Forelimb muscle (tissue), 1 donor: ENCODE results near the gene KLF1. TPM values are rescaled to one million over a fixed set of nuclear protein-coding genes. Genes with fewer than 3 reads are reported as not detected.
"Not testable (repeated sequence)": the region's sequence is repeated elsewhere in the genome, so short reads cannot be mapped to it uniquely, and the experiment has no call there.

Experiments
- DNase-seq: peaks from one replicate; pipeline ENCODE4 v3.0.0-alpha.2; 2013; ENCODE audit warnings: low read depth
- polyA plus RNA-seq: library from polyadenylated mRNA; unstranded; fragments of 120-200 nt; gene quantifications from one replicate; pipeline ENCODE4 v1.2.1, GENCODE V29; 2013; ENCODE audit not compliant: insufficient read length

Gene KLF1
- 0.42 TPM for polyA plus RNA-seq

DNA sequence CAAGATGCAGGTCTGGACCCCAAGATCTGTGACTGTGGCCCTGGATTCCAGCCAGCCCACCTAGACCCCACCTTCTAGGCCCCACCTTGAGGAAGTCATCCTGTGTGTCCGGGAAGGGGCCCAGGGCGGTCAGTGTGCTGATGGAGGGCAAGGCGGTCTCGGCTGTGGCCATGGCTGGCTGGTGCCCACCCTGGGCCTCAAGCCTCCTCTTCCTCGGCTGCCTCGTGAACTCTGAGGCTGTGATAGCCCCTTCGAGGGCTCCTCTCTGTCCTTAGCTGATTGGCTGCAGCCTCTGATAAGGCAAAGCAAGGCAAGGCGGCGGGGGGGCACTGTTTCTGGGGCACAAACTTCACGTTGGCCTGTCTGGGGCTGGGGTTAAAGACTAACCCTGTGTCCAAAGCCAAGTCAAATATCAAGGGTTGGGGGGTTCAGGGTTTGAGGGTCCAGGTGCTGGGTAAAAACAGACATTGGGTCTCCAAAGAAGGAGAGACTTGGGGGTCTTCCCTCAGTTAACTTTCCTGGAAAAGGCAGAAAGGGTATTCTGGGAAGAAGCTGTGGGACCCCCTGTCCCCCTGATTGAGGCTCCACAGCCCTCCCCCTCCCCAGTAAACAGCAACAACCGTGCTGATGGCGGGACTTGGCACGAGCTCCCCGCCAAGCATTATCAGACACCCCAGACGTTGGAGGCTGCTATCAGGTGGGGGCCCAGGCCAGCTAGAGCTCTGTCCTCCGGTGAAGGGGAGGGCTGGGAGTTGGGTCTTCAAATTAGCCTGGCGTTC, at the start of gene KLF1:
KLF1 (minus strand) TSS at position 233 of the 779 bp plus-strand sequence; CDS start at position 172, 61 bp downstream.
- DNase-seq = no peak

DNA sequence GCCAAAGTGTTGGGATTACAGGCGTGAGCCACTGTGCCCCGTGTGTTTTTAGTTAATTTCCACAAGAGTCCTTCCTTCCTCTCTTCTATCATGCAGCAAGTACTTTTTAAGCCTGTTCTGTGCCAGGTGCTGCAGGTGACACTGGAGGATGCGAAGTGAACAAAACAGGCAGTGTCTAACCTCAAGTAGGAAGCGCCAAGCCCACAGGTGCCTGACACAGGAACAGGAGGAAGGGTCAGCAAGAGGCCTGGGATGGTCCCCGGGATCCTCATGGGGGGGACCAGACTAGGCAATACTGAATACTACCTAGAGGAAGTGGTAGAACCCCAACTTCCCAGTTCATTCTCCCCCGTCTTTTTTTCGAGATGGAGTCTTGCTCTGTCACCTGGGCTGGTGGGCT, 49.6 kb upstream of the KLF1 start:
- DNase-seq = no peak

GRCh38 chr19:12935071-12935470, 48.1 kb upstream of the KLF1 start:
- DNase-seq = no peak

GRCh38 chr19:12933287-12934072, 46.5 kb upstream of the KLF1 start, which contains the start of gene FARSA:
FARSA (minus strand) TSS chr19:12933711; CDS start chr19:12933696, 15 bp downstream.
- no peak for DNase-seq

DNA sequence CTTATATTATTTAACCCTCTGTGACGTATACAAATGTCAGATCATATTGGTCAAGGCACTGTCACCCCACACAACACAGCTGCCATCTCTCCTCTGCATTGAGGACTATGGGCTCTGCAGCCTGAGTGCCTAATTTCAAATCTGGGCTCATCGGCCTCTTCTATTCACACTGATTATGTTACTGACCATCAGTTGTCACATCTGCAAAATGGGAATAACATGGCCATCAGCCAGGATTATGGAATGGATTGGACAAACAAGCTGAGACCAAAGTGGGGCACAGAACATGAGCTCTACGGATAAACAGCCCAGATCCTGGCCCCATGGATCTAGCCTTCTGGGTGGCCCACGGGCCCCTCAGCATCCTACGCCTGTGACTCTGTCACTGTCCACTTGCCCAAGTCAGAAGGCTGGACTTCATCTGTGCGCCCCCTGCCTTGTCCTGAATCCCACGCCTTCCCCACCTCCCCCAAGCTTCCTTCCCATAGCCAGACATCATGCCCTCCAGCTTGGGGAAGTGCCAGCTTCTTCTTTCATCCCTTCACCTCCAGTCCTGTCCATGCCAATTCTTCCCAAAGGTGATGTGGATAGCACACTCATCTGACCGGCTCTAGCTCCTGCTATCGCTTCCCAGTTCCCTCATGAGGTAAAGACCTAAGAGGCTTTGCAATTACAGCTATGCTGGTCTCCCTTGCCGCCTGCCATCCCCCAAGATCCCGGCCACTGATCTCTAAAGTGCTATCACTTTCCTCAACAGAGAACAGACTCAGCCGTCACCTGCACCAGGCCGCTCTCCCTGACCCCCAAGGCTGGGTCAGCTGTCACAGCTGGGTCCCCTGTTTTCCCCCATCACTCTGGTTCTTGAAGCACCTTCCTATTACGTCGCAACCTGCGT, 45.6 kb upstream of the KLF1 start:
- DNase-seq = no peak

DNA sequence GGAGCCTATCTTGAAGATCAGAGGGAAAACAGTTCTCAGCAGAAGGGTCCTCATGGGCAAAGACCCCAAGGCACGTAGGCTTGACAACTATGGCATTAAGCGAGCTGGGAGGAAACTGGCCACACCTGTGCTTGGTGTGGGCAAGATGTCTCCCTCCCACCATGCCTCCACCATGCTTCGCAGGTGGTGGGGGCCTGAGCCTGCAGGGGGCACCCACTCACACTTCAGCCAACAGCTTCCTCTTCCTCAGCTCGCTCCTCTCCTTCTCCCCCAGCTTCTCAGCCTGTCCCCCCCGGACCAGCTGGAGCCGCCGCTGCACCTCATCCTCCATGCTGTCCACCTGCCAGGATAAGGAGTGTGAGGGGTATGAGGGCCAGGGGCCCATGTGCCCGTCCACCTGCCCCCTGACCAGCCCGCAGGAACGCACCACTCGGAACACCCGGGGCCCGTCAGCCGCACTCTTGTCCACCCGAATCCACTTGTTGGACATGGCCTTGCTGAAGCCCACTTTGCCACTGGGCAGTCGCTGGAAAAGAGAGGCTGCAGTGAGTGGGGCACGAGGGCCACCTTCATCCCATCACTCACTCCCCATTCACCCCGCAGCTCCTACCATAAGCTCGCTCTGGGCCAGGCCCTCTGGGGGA, 43.1 kb upstream of the KLF1 start:
- DNase-seq = no peak

GRCh38 chr19:12924621-12925310, 37.8 kb upstream of the KLF1 start:
- DNase-seq = no peak

GRCh38 chr19:12922959-12923358, 36.0 kb upstream of the KLF1 start:
- no peak for DNase-seq

- DNase-seq = no peak
These were observed 34.0 kb upstream of the KLF1 start for GRCh38 chr19:12921047-12921446.

- no peak for DNase-seq
These were observed 31.3 kb upstream of the KLF1 start for GRCh38 chr19:12918253-12918652.

DNA sequence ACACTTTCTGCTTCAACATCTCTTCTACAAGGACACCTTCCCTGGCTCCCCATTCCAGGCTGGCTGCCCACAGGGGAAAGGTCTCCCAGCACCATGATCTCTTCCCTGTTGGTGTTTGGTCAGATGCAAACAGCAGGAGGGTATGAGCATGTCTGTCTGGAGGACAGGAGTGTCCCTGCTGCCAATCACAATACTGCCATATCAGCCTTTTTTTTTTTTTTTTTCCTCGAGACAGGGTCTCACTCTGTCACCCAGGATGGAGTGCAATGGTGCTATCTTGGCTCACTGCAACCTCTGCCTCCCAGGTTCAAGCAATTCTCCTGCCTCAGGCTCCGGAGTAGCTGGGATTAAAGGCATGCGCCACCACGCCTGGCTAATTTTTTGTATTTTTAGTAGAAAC, 28.9 kb upstream of the KLF1 start:
- not testable (repeated sequence) for DNase-seq

DNA sequence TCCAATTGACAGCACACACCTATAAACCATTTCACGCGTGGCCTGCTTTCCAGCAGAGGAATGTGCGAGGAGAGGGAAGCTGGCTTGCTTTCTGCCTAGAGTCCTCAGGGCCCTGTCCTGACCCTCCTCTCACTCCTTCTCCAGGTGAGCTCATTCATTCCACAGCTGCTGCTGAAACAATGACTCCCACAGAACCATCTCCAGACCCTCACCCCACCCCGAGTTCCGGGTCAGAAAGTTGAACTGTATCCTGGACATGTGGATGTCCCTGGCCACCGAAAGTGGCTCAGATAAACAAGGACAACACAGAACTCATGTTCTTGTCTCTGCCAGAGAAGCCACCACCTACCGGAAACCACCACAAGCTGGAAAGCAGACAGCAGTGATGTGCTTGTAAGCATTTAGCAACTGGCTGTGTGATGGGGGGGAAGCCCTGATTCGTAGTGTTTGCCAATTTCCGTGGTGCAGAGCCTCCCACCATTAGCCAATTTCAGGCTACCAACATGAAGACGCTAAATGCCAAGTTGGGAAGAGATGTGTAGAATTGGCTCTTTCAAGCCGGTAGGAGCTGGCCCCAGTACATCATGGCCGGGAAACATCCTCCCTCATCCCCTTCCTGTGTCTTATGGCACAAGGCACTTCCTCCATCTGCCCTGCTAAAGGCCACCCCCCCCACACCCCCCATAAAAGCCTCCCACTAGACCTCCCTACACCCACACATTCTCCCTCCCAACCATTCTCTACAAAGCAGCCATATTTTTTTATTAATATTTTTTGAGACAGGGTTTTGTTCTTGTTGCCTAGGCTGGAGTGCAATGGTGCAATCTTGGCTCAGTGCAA, 27.1 kb upstream of the KLF1 start:
- no peak for DNase-seq

DNA sequence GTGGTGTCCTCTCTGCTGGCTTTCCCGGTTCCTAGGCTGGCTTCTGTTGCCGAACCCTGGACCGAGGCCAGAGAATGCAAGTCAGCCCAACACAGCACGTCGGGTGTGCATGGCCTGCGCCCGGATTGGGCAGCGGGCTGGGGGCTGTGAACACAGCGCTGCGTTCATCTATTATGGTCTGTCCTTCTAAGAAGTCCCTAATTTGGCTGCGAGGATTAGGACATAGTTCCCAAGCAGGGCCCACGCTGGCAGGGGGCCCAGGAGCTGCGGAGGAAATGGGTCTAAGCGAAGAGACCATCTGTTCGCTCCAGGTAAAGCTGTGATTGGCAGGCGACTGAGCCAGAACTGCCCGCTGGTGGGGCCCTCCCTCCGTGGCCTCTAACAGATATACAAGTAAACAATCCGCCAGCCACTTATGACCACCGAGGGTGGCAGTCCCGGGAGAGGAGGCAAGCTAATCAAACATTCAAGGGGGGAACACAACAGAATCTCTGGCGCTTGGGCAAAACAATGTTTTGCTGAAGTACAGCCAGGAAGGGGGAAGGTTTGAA, 26.1 kb upstream of the KLF1 start:
- no peak for DNase-seq

- no peak for DNase-seq
These were observed 25.6 kb upstream of the KLF1 start for GRCh38 chr19:12912571-12912970.

- no peak for DNase-seq
These were observed 20.2 kb upstream of the KLF1 start for GRCh38 chr19:12907166-12907565.

DNA sequence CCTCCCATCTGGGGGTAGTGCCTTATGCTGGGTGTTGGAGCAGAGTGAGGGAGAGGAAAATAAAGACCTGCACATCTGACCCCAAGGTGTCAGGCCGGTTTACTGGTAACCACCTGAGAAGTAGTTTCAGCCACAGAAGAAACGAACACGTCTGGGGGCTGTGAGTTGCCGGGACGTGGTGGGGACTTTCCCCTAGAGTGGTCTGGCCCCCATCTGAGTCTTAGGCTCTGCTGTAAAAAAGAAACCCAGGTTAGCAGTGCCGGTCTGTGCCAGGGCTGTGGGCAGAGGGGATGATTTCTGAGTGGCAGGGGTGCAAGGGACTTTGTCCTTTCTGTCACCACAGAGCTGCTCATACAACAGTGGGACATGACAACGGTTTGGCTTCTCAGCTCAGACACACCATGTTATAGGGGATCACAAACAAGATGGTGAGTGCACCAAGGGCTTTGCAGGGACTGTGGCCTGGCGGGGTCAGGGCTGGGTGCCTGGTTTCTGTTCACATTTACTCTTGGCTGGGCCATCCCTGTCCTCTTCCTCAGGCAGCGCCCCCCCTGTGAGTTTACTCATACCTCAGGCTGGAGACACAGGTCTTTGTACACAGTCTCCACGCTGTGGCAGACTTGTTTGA, 13.0 kb upstream of the KLF1 start:
- DNase-seq = no peak

GRCh38 chr19:12896460-12896859, 9.5 kb upstream of the KLF1 start:
- no peak for DNase-seq

DNA sequence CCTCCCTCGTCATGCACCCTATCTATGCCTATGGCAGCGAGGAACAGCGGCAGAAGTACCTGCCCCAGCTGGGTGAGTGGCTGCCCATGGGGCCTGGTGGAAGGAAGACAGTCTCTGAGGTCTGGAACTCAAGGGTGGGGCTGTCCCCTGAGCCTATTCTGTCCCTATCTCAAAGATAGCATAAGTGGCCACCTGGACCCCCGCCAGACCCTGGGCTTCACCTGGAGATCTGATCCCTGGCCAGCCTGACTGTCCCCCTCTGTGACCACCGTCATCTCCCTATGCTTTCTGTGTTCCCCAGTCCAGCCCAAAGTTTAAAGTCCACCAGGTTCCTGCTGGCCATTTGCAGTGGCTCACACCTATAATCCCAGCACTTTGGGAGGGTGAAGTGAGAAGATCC, 6.6 kb upstream of the KLF1 start:
- DNase-seq = no peak

DNA sequence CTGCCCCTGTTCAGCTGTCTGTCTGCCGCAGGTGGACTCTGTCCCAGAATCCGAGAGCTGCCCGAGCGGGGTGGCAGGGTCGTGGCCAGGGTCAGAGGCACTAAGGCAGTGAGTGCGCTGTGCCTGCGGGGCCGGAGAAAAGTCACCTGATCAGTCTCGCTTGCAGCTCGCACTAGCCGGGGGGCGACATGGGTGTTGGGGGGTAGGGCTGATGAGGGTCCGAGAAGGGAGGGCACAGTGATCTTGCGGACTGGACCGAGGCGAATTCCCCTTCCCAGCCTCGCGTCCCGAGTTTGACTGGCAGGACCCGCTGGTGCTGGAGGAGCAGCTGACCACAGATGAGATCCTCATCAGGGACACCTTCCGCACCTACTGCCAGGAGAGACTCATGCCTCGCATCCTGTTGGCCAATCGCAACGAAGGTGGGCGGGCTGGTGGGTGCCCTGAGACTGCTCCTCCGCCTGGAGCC, 4.6 kb upstream of the KLF1 start:
- DNase-seq = no peak
